Vagina (tissue), 2 donors: Measurements from ENCODE around the gene HERC4.
"Not testable (repeated sequence)": the region's sequence is repeated elsewhere in the genome, so short reads cannot be mapped to it uniquely, and the experiment has no call there.

Source experiments
- CTCF ChIP-seq, 3 experiments: fragments of 450-650 bp in 2 of 3; fragments of 200-600 bp in 1 of 3; sonication (generic) in 1 of 3; IDR thresholded peaks; one replicate each; pipeline ENCODE4 v1.5.1; 2017 to 2019; ENCODE audit warnings: antibody characterized with exemption in 3 of 3, mild to moderate bottlenecking in 2 of 3, moderate library complexity in 2 of 3
- POLR2A ChIP-seq, 2 donors: fragments of 450-650 bp; IDR thresholded peaks; one replicate each; pipeline ENCODE4 v1.6.1; 2017; ENCODE audit warnings: antibody characterized with exemption in 2 of 2, mild to moderate bottlenecking in 2 of 2, moderate library complexity in 2 of 2
- POLR2AphosphoS5 ChIP-seq, 2 donors: sonication (generic); formaldehyde crosslinking; IDR thresholded peaks; one replicate each; pipeline ENCODE4 v1.9.0; 2017; ENCODE audit warnings: antibody characterized with exemption in 2 of 2, mild to moderate bottlenecking in 2 of 2, low read depth in 1 of 2; ENCODE audit not compliant: insufficient read depth in 1 of 2

GRCh38 chr10:67982603-67983002, 92.5 kb downstream of the HERC4 start:
- not testable (repeated sequence) for TF ChIP-seq CTCF (IDR thresholded peaks at IDR 0.05); POLR2AphosphoS5 (IDR thresholded peaks at IDR 0.05; ENCODE audit: insufficient read depth in 1 of 2, low read depth in 1 of 2); POLR2A (IDR thresholded peaks at IDR 0.05)
